NT2/D1 (cell line): ENCODE results near the gene AQP12A.

Experiments used
- DNase-seq: peaks from one replicate; pipeline ENCODE4 v3.0.0-alpha.2; 2011; ENCODE audit warnings: low read depth, low spot score
- H3K27me3 ChIP-seq: 2 replicates; pipeline ENCODE4 v1.6.0; 2011; ENCODE audit warnings: mild to moderate bottlenecking; ENCODE audit not compliant: insufficient read length, insufficient read depth
- H3K36me3 ChIP-seq: 2 replicates; pipeline ENCODE4 v1.6.1; 2011; ENCODE audit warnings: mild to moderate bottlenecking, low read length, mixed read lengths; ENCODE audit not compliant: insufficient read depth, insufficient read length
- H3K4me1 ChIP-seq: 2 replicates; pipeline ENCODE4 v1.5.1; 2011; ENCODE audit not compliant: insufficient read depth, insufficient read length
- H3K4me3 ChIP-seq: 2 replicates; pipeline ENCODE4 v1.5.1; 2011; ENCODE audit warnings: low read depth; ENCODE audit not compliant: insufficient read length
- H3K9ac ChIP-seq: 2 replicates; pipeline ENCODE4 v1.6.0; 2011; ENCODE audit warnings: low read depth; ENCODE audit not compliant: insufficient read length
- H3K9me3 ChIP-seq: 2 replicates; pipeline ENCODE4 v1.5.1; 2011; ENCODE audit warnings: mild to moderate bottlenecking, low read length; ENCODE audit not compliant: insufficient read depth
- SUZ12 ChIP-seq: IDR thresholded peaks from 2 replicates; pipeline ENCODE4 v1.6.1; 2011; ENCODE audit not compliant: insufficient read length, insufficient read depth; ENCODE audit errors: extremely low read depth
- YY1 ChIP-seq: IDR thresholded peaks from 2 replicates; pipeline ENCODE4 v1.6.1; 2011; ENCODE audit not compliant: insufficient read length, insufficient read depth
- ZNF274 ChIP-seq: IDR thresholded peaks from 2 replicates; pipeline ENCODE4 v1.6.1; 2011; ENCODE audit warnings: mild to moderate bottlenecking, low read depth, low read length

The AQP12A gene

GRCh38 chr2:240713071-240713927 is 21.6 kb downstream of the AQP12A start:
- no peak for DNase-seq
- Histone ChIP-seq H3K27me3 (no peaks in the 10 kb centered on the region), H3K9me3 (no peaks in the 10 kb centered on the region; the same call in 1 of the 2 replicates), H3K36me3 (no peaks in the 10 kb centered on the region), H3K4me3 (no peak overlapping the region), H3K9ac (no peak overlapping the region), H3K4me1 (peaks cover 6% of the 10 kb centered on the region)
- TF ChIP-seq ZNF274, result no peak
- no peak for TF ChIP-seq SUZ12
- TF ChIP-seq YY1, result no peak

- TF ChIP-seq ZNF274 (no peak), YY1 (no peak), SUZ12 (no peak)
- H3K27me3 ChIP-seq, result no peaks in the 10 kb centered on the region
- DNase-seq, result no peak
Measured at GRCh38 chr2:240713928-240714746, 22.5 kb downstream of the AQP12A start.

GRCh38 chr2:240714747-240715725 is 23.4 kb downstream of the AQP12A start:
- no peak for DNase-seq
- H3K27me3 ChIP-seq, result no peaks in the 10 kb centered on the region

More at GRCh38 chr2:240713928-240714746, 22.5 kb downstream of the AQP12A start:
- H3K36me3 ChIP-seq, result no peaks in the 10 kb centered on the region
- no peaks in the 10 kb centered on the region; the same call in 1 of the 2 replicates for H3K9me3 ChIP-seq
- H3K4me3 ChIP-seq, result no peak overlapping the region
- H3K9ac ChIP-seq, result no peak overlapping the region
- peaks cover 6% of the 10 kb centered on the region for H3K4me1 ChIP-seq

GRCh38 chr2:240716130-240716798 is 24.6 kb downstream of the AQP12A start:
- H3K27me3 ChIP-seq, result no peaks in the 10 kb centered on the region
- H3K4me3 ChIP-seq, result no peak overlapping the region
- H3K36me3 ChIP-seq, result no peaks in the 10 kb centered on the region
- H3K9ac ChIP-seq, result no peak overlapping the region
- peaks cover 6% of the 10 kb centered on the region for H3K4me1 ChIP-seq
- DNase-seq, result no peak
- no peaks in the 10 kb centered on the region; the same call in 1 of the 2 replicates for H3K9me3 ChIP-seq
- no peak for TF ChIP-seq SUZ12
- no peak for TF ChIP-seq YY1
- TF ChIP-seq ZNF274, result no peak

More at GRCh38 chr2:240714747-240715725, 23.4 kb downstream of the AQP12A start:
- H3K36me3 ChIP-seq, result no peaks in the 10 kb centered on the region
- no peaks in the 10 kb centered on the region; the same call in 1 of the 2 replicates for H3K9me3 ChIP-seq
- no peak overlapping the region for H3K4me3 ChIP-seq
- no peak overlapping the region for H3K9ac ChIP-seq
- TF ChIP-seq ZNF274, result no peak
- TF ChIP-seq SUZ12, result no peak
- no peak for TF ChIP-seq YY1
- peaks cover 6% of the 10 kb centered on the region for H3K4me1 ChIP-seq

- no peak for DNase-seq
Measured at GRCh38 chr2:240717181-240717641, 25.5 kb downstream of the AQP12A start.

More at GRCh38 chr2:240717181-240717641, 25.5 kb downstream of the AQP12A start:
- TF ChIP-seq ZNF274 (no peak), SUZ12 (no peak), YY1 (no peak)
- no peaks in the 10 kb centered on the region; the same call in 1 of the 2 replicates for H3K9me3 ChIP-seq
- H3K27me3 ChIP-seq, result no peaks in the 10 kb centered on the region
- peaks cover 3% of the 10 kb centered on the region for H3K36me3 ChIP-seq
- peaks cover 2% of the 10 kb centered on the region for H3K4me1 ChIP-seq
- H3K9ac ChIP-seq, result no peak overlapping the region
- H3K4me3 ChIP-seq, result no peak overlapping the region
